Type B pancreatic cell (in vitro differentiated cells): ENCODE measurements around the gene F12. TPM values are rescaled to one million over a fixed set of nuclear protein-coding genes. Genes with fewer than 3 reads are reported as not detected.

Experiments
- DNase-seq: peaks from one replicate; pipeline ENCODE4 v3.0.0; 2021; ENCODE audit warnings: mixed read lengths; ENCODE audit not compliant: unreplicated experiment; ENCODE audit errors: extremely low spot score
- H3K27ac Mint-ChIP-seq: 2 replicates; pipeline ENCODE4 v1.8.0; 2021; ENCODE audit warnings: mild to moderate bottlenecking, mixed read lengths
- H3K27me3 Mint-ChIP-seq: 2 replicates; pipeline ENCODE4 v1.8.0; 2021; ENCODE audit warnings: mixed read lengths
- H3K36me3 Mint-ChIP-seq: 2 replicates; pipeline ENCODE4 v1.8.0; 2021; ENCODE audit warnings: mixed read lengths
- H3K4me1 Mint-ChIP-seq: one replicate; pipeline ENCODE4 v1.8.0; 2021; ENCODE audit warnings: mixed read lengths; ENCODE audit not compliant: unreplicated experiment
- H3K4me3 Mint-ChIP-seq: 2 replicates; pipeline ENCODE4 v1.8.0; 2021; ENCODE audit warnings: mild to moderate bottlenecking, mixed read lengths
- H3K9me3 Mint-ChIP-seq: 2 replicates; pipeline ENCODE4 v1.8.0; 2021; ENCODE audit warnings: mixed read lengths
- CTCF ChIP-seq: fragments of 200-600 bp; sonication (generic); conservative IDR thresholded peaks from 2 replicates; pipeline ENCODE4 v1.5.0; 2021; ENCODE audit warnings: antibody characterized with exemption, mild to moderate bottlenecking
- total RNA-seq: library from RNA; stranded (reverse); gene quantifications from 2 replicates; pipeline ENCODE4 v1.2.1, GENCODE V29; 2021; ENCODE audit warnings: low replicate concordance

F12 gene
- total RNA-seq, 1 donor from 2014 or later, result 3.2 TPM

- H3K4me1 Mint-ChIP-seq, result peaks cover 7% of the 10 kb centered on the region
- no peak for TF ChIP-seq CTCF
- peaks cover 16% of the 10 kb centered on the region for H3K36me3 Mint-ChIP-seq
- H3K9me3 Mint-ChIP-seq, result no peaks in the 10 kb centered on the region
- DNase-seq, result no peak
- H3K4me3 Mint-ChIP-seq, result no peak overlapping the region
- peaks cover 9% of the 10 kb centered on the region for H3K27me3 Mint-ChIP-seq
- no peak overlapping the region for H3K27ac Mint-ChIP-seq
Measured at GRCh38 chr5:177440211-177440989, 31.0 kb upstream of the F12 start.

GRCh38 chr5:177439518-177440053, 30.2 kb upstream of the F12 start:
- peaks cover 2% of the 10 kb centered on the region for H3K4me1 Mint-ChIP-seq
- no peaks in the 10 kb centered on the region for H3K9me3 Mint-ChIP-seq
- H3K27me3 Mint-ChIP-seq, result peaks cover 2% of the 10 kb centered on the region
- no peak for DNase-seq
- H3K27ac Mint-ChIP-seq, result no peak overlapping the region
- no peak for TF ChIP-seq CTCF
- H3K4me3 Mint-ChIP-seq, result no peak overlapping the region
- H3K36me3 Mint-ChIP-seq, result peaks cover 16% of the 10 kb centered on the region

GRCh38 chr5:177438468-177438867, 29.1 kb upstream of the F12 start:
- H3K27ac Mint-ChIP-seq, result no peak overlapping the region

GRCh38 chr5:177437623-177438022, 28.3 kb upstream of the F12 start:
- Mint-ChIP-seq H3K36me3 (peaks cover 16% of the 10 kb centered on the region), H3K27me3 (no peaks in the 10 kb centered on the region), H3K4me3 (no peak overlapping the region), H3K4me1 (no peaks in the 10 kb centered on the region), H3K27ac (peak overlapping the region; percentile 53), H3K9me3 (no peaks in the 10 kb centered on the region)
- no peak for TF ChIP-seq CTCF
- DNase-seq, result no peak

More at GRCh38 chr5:177438468-177438867, 29.1 kb upstream of the F12 start:
- Mint-ChIP-seq H3K4me1 (no peaks in the 10 kb centered on the region), H3K36me3 (peaks cover 16% of the 10 kb centered on the region), H3K4me3 (no peak overlapping the region), H3K27me3 (no peaks in the 10 kb centered on the region), H3K9me3 (no peaks in the 10 kb centered on the region)
- no peak for DNase-seq
- no peak for TF ChIP-seq CTCF

- Mint-ChIP-seq H3K27me3 (no peaks in the 10 kb centered on the region), H3K36me3 (peaks cover 16% of the 10 kb centered on the region), H3K9me3 (no peaks in the 10 kb centered on the region), H3K27ac (no peak overlapping the region), H3K4me1 (no peaks in the 10 kb centered on the region), H3K4me3 (no peak overlapping the region)
- no peak for DNase-seq
- no peak for TF ChIP-seq CTCF
Measured at GRCh38 chr5:177435847-177436536, 26.6 kb upstream of the F12 start.
